K562 (cell line): ENCODE results near the gene SEC22C. TPM values are rescaled to one million over a fixed set of nuclear protein-coding genes. Genes with fewer than 3 reads are reported as not detected.

Experiments
- ATAC-seq: fragments of 200-7000 bp; cut with Tn5 transposase; 3 replicates; pipeline ENCODE4 v1.9.1; 2020; ENCODE audit warnings: moderate library complexity
- BruUV-seq: library from RNA; stranded (reverse); fragments of 400-500 nt; replicated peaks from 2 replicates; lab custom pipeline; 2021; lab: Mats Ljungman, UMichigan
- CTCF ChIA-PET: fragments of 300-600 bp; formaldehyde crosslinking; extraction: SDS; loops from one replicate; lab custom pipeline; 2021; ENCODE audit warnings: low intra/inter-chr PET ratio; lab: Yijun Ruan, JAX
- POLR2A ChIA-PET: fragments of 300-600, 350-650 bp; sonication (Branson Sonifier 250); formaldehyde crosslinking; extraction: SDS; loops from one replicate; lab custom pipeline; 2021; ENCODE audit warnings: antibody characterized with exemption, inconsistent platforms; lab: Yijun Ruan, JAX
- DNase-seq, 4 experiments: peaks; one replicate each; pipeline versions ENCODE4 v3.0.0 to v3.0.0-alpha.2; 2011 to 2018; ENCODE audit warnings: low spot score in 3 of 4, mixed read lengths in 3 of 4; ENCODE audit errors: extremely low read depth in 1 of 4
- FAIRE-seq: peaks from 2 replicates; lab custom pipeline; 2011; peaks lifted over from hg19 to GRCh38; lab: Jason Lieb, UNC
- H2AFZ ChIP-seq: 2 replicates; pipeline ENCODE4 v1.6.0; 2011; ENCODE audit warnings: low read depth, low read length, control low read depth, inconsistent platforms
- H3K27ac ChIP-seq: fragments of 200-600 bp; 3 replicates; pipeline ENCODE4 v1.8.0; 2011; ENCODE audit warnings: low read depth, mild to moderate bottlenecking, control low read depth, inconsistent platforms, low read length, moderate library complexity, mixed read lengths; ENCODE audit errors: extremely low read depth
- H3K27me3 ChIP-seq, 2 experiments: fragments of 300-600 bp in 1 of 2; 2 replicates in 1 of 2; 3 replicates in 1 of 2; pipeline versions ENCODE4 v1.6.0 to v1.8.0; 2011; ENCODE audit warnings: inconsistent platforms in 2 of 2, low read length in 2 of 2, mild to moderate bottlenecking in 1 of 2, mixed read lengths in 1 of 2, moderate library complexity in 1 of 2; ENCODE audit not compliant: control insufficient read depth in 2 of 2, insufficient read depth in 2 of 2
- H3K36me3 ChIP-seq: fragments of 300-600 bp; 3 replicates; pipeline ENCODE4 v1.8.0; 2011; ENCODE audit warnings: mild to moderate bottlenecking, low read length, inconsistent platforms; ENCODE audit not compliant: control insufficient read depth, insufficient read depth
- H3K4me1 ChIP-seq, 2 experiments: fragments of 200-600 bp in 1 of 2; replicated peaks in 1 of 2; 2 replicates in 1 of 2; 3 replicates in 1 of 2; pipeline versions ENCODE4 v1.5.1 to v1.8.0; 2011; ENCODE audit warnings: inconsistent platforms in 2 of 2, low read length in 2 of 2, mild to moderate bottlenecking in 1 of 2, mixed read lengths in 1 of 2, moderate library complexity in 1 of 2; ENCODE audit not compliant: control insufficient read depth in 2 of 2, insufficient read depth in 2 of 2
- H3K4me2 ChIP-seq: 2 replicates; pipeline ENCODE4 v1.6.1; 2011; ENCODE audit warnings: low read length, control low read depth, inconsistent platforms, mixed read lengths; ENCODE audit not compliant: insufficient read depth
- H3K4me3 ChIP-seq: fragments of 200-600 bp; sonication (generic), shearing (Covaris generic); 2 replicates; pipeline ENCODE4 v1.5.1; 2016; ENCODE audit warnings: control low read depth, inconsistent platforms
- H3K79me2 ChIP-seq: fragments of 200-600 bp; 3 replicates; pipeline ENCODE4 v1.8.0; 2011; ENCODE audit warnings: low read length, inconsistent platforms; ENCODE audit not compliant: control insufficient read depth, insufficient read depth
- H3K9ac ChIP-seq, 2 experiments: 2 replicates each; pipeline versions ENCODE4 v1.6.0 to v1.6.1; 2011; ENCODE audit warnings: low read depth in 2 of 2, low read length in 2 of 2, control low read depth in 1 of 2, inconsistent platforms in 1 of 2, mild to moderate bottlenecking in 1 of 2, mixed read lengths in 1 of 2; ENCODE audit not compliant: insufficient read depth in 1 of 2
- H3K9me1 ChIP-seq: one replicate; pipeline ENCODE4 v1.6.0; 2011; ENCODE audit warnings: inconsistent platforms, mild to moderate bottlenecking, low read length, moderate library complexity; ENCODE audit not compliant: control insufficient read depth, insufficient read depth
- H3K9me3 ChIP-seq: replicated peaks from 2 replicates; pipeline ENCODE4 v1.5.1; 2011; ENCODE audit warnings: low read depth, low read length, inconsistent platforms; ENCODE audit not compliant: control insufficient read depth, insufficient read depth
- H4K20me1 ChIP-seq: replicated peaks from 2 replicates; pipeline ENCODE4 v1.6.1; 2011; ENCODE audit warnings: low read length, inconsistent platforms, mixed read lengths; ENCODE audit not compliant: control insufficient read depth, insufficient read depth
- EHMT2 ChIP-seq: fragments of 450-650 bp; IDR thresholded peaks from 2 replicates; pipeline ENCODE4 v1.6.1; 2018; ENCODE audit warnings: antibody characterized with exemption
- GTF2E2 ChIP-seq: fragments of 200-800 bp; sonication (Bioruptor generic); IDR thresholded peaks from 2 replicates; pipeline ENCODE4 v1.6.1; 2016; ENCODE audit warnings: missing genetic modification characterization, missing compliant biosample characterization
- JUN ChIP-seq, 2 experiments: sonication (generic) in 1 of 2; formaldehyde crosslinking in 1 of 2; IDR thresholded peaks; 2 replicates each; pipeline versions ENCODE4 v1.6.1 to v1.8.0; 2012 to 2022; ENCODE audit warnings: borderline replicate concordance in 2 of 2, mild to moderate bottlenecking in 2 of 2, improper control_type of control experiment in 1 of 2, low read depth in 1 of 2, low read length in 1 of 2, missing genetic modification reagents in 1 of 2
- RREB1 ChIP-seq: fragments of 250-450 bp; sonication (Bioruptor Pico); IDR thresholded peaks from 2 replicates; pipeline ENCODE4 v1.4.0; 2020
- TAF9B ChIP-seq: fragments of 450-650 bp; IDR thresholded peaks from 2 replicates; pipeline ENCODE4 v1.6.1; 2018; ENCODE audit warnings: mild to moderate bottlenecking; ENCODE audit not compliant: partially characterized antibody
- TCF7 ChIP-seq: sonication (generic); IDR thresholded peaks from 2 replicates; pipeline ENCODE4 v1.6.1; 2016; ENCODE audit warnings: antibody characterized with exemption, borderline replicate concordance
- ZNF764 ChIP-seq: fragments of 250-450 bp; sonication (Bioruptor Pico); IDR thresholded peaks from 2 replicates; pipeline ENCODE4 v1.4.0; 2020; ENCODE audit warnings: low read depth, mild to moderate bottlenecking, moderate library complexity
- WGBS: fragments of 100-300 bp; shearing (Covaris generic); methylation state at CpG from one replicate; pipeline ENCODE4 v1.1.6; 2016; ENCODE audit warnings: low coverage, mixed read lengths; ENCODE audit not compliant: insufficient coverage; ENCODE audit errors: missing lambda C conversion rate; 5-methylcytosine and 5-hydroxymethylcytosine counted together
- in situ Hi-C: fragments of 300-500 bp; cut with MboI; formaldehyde crosslinking; loops from 4 replicates; pipeline ENCODE4 v1.15.0; 2018; ENCODE audit warnings: inconsistent platforms, mixed read lengths
- intact Hi-C: fragments of 100-400 bp; cut with micrococcal nuclease; formaldehyde crosslinking; loops from 2 replicates; pipeline ENCODE4 v1.14.2; 2022
- polyA plus RNA-seq, 8 experiments: library from polyadenylated mRNA; depleted of rRNA in 4 of 8; stranded (reverse) in 5 of 8; unstranded in 3 of 8; fragments of >200 nt; fragmentation: Nextera tagmentation in 2 of 8; fragmentation: Illumina TruSeq in 1 of 8; extraction: Ambion mirVana in 2 of 8; extraction: Trizol in 1 of 8; gene quantifications; 2 replicates each; pipeline versions ENCODE4 v1.2.1 to v1.2.3, GENCODE V29; 2011 to 2014; ENCODE audit warnings: inconsistent platforms in 1 of 8, missing spikeins in 1 of 8
- total RNA-seq, 7 experiments: library from RNA; depleted of rRNA in 6 of 7; stranded (reverse); fragments of >200 nt in 6 of 7; fragmentation: Illumina TruSeq in 2 of 7; extraction: Trizol in 2 of 7; gene quantifications; 2 replicates each; pipeline versions ENCODE4 v1.2.1 to v1.2.3, GENCODE V29; 2011 to 2021; ENCODE audit warnings: low replicate concordance in 1 of 7

The SEC22C gene
- total and polyA plus RNA-seq, 9 of the 15 experiments (the other 6 are each of a cell fraction or from before 2014, with no cell fraction given): 35.6 to 68.4 (median 50.7) TPM

GRCh38 chr3:42581400-42581708 lies 413 bp downstream of the SEC22C start:
- FAIRE-seq: no peak
- peak overlapping the region; percentile 89 to 93 for H3K9ac ChIP-seq
- peaks cover 42% of the 10 kb centered on the region for H3K79me2 ChIP-seq
- peak overlapping the region; percentile 85 for H2AFZ ChIP-seq
- peak overlapping the region; percentile 79 for H3K27ac ChIP-seq
- in situ Hi-C loops (no loop called here), intact Hi-C loops (loop anchor here (5.0 kb wide), 1 partner anchor 71 kb away; the partner anchor contains the start of gene ZBTB47)
- peak overlapping the region; percentile 92 for H3K4me2 ChIP-seq
- no peaks in the 10 kb centered on the region for H4K20me1 ChIP-seq
- peaks cover 5% of the 10 kb centered on the region; the same call in 2 of the 3 replicates for H3K36me3 ChIP-seq
- H3K27me3 ChIP-seq: no peaks in the 10 kb centered on the region
- BruUV-seq: no TSS peak
- ChIA-PET CTCF (no interaction called here), POLR2A (interaction anchor here (0.5 to 3.2 kb wide), 13 partner anchors 9 to 1763 kb away, joined by 3 to 33 read pairs (median 4); partner anchors contain the start of genes NKTR and SS18L2)
- DNase-seq: no peak
- no peak for ATAC-seq
- 0% methylated on average over 11 of the region's 11 CpGs for WGBS
- no peaks in the 10 kb centered on the region for H3K9me1 ChIP-seq
- peaks cover 12 to 16% of the 10 kb centered on the region in 2 experiments; a peak in 3 of 5 replicates for H3K4me1 ChIP-seq
- no peaks in the 10 kb centered on the region for H3K9me3 ChIP-seq
- peak overlapping the region; percentile 65 for H3K4me3 ChIP-seq
- no peak for TF ChIP-seq EHMT2
- TF ChIP-seq RREB1 (CRISPR knock-in tag): 0 out of 2 replicates have a peak, but pooled peaks have one; percentile 68
- TF ChIP-seq TCF7: 0 out of 2 replicates have a peak, but pooled peaks have one; percentile 28
- TF ChIP-seq JUN (IDR thresholded peaks at IDR 0.05; ENCODE audit: borderline replicate concordance, low read depth, low read length): 0 out of 2 replicates have a peak, but pooled peaks have one; percentile 2
- no peak for TF ChIP-seq JUN (CRISPR knock-in tag; IDR thresholded peaks at IDR 0.05; ENCODE audit: borderline replicate concordance)
- 0 out of 2 replicates have a peak, but pooled peaks have one; percentile 72 for TF ChIP-seq GTF2E2 (tag)
- TF ChIP-seq TAF9B: no peak
- no peak for TF ChIP-seq ZNF764
